Sigmoid colon (tissue), 4 donors: Measurements from ENCODE around the gene CFAP410.

ENCODE experiments used
- EP300 ChIP-seq, 4 donors: sonication (generic); formaldehyde crosslinking; IDR thresholded peaks; one replicate each; pipeline ENCODE4 v1.6.1; 2017; ENCODE audit warnings: antibody characterized with exemption in 4 of 4
- POLR2AphosphoS5 ChIP-seq, 4 donors: sonication (generic); formaldehyde crosslinking; IDR thresholded peaks; one replicate each; pipeline ENCODE4 v1.6.1; 2017; ENCODE audit warnings: antibody characterized with exemption in 4 of 4
- TF ChIP-seq, protein P1 (sequence below), 4 experiments: fragments of 450-650 bp in 3 of 4; fragments of 200-600 bp in 1 of 4; IDR thresholded peaks; one replicate each; pipeline ENCODE4 v1.5.1; 2016 to 2019; ENCODE audit warnings: antibody characterized with exemption in 4 of 4, mild to moderate bottlenecking in 3 of 4, moderate library complexity in 2 of 4

DNA sequence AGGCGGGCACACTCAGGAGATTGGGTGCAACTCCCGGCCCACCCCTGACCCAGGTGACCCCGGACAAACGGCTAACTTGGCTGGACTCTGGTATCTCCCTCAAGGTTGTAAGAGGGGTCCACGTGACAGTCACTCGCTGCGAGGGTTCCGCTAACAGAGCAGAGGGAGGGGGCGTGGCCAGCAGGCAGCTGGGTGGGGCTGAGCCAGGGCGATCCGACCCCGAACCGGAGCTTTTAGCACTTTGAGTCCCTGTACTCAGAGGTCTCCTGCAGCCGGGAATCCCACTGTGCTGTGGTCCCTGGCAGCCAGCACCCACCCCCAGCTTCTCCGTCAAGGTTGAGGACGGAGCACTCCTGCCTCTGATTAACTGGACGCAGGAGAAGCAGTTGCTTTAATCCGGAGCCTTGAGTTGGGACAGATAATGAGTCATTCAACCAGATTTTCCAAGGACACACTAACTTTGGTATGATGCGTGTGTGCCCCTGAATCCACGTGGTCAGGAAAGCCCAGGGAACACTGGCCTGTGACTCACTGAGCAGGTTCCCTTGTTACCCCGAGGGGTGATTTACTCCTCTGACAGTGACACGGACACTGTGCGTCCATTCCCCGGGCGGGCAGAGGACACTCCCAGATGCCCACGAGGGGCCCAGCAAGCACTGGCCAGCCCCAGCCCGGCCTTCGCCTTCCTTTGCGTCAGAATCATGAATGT, 31.0 kb upstream of the CFAP410 start:
- TF ChIP-seq, protein P1, sequence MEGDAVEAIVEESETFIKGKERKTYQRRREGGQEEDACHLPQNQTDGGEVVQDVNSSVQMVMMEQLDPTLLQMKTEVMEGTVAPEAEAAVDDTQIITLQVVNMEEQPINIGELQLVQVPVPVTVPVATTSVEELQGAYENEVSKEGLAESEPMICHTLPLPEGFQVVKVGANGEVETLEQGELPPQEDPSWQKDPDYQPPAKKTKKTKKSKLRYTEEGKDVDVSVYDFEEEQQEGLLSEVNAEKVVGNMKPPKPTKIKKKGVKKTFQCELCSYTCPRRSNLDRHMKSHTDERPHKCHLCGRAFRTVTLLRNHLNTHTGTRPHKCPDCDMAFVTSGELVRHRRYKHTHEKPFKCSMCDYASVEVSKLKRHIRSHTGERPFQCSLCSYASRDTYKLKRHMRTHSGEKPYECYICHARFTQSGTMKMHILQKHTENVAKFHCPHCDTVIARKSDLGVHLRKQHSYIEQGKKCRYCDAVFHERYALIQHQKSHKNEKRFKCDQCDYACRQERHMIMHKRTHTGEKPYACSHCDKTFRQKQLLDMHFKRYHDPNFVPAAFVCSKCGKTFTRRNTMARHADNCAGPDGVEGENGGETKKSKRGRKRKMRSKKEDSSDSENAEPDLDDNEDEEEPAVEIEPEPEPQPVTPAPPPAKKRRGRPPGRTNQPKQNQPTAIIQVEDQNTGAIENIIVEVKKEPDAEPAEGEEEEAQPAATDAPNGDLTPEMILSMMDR (IDR thresholded peaks at IDR 0.05) = no peak
- no peak for TF ChIP-seq EP300 (IDR thresholded peaks at IDR 0.05)
- no peak for TF ChIP-seq POLR2AphosphoS5 (IDR thresholded peaks at IDR 0.05)
